GM19395 (cell line): ENCODE data around the gene WDR59.
A peak's percentile ranks its signal among the peaks of the same experiment; 100 is the strongest.
"Not testable (repeated sequence)": the region's sequence is repeated elsewhere in the genome, so short reads cannot be mapped to it uniquely, and the experiment has no call there.

Source experiments
- ATAC-seq: cut with Tn5 transposase; IDR thresholded peaks from one replicate; pipeline ENCODE4 v1.9.1; 2021; ENCODE audit warnings: mild to moderate bottlenecking, moderate library complexity; ENCODE audit not compliant: unreplicated experiment

WDR59 gene

GRCh38 chr16:74984529-74985296, at the start of gene WDR59:
Gene WDR59 (minus strand): TSS chr16:74985123. CDS start chr16:74985017, 106 bp downstream.
- ATAC-seq = peak; percentile 100

- ATAC-seq = no peak
Observed at GRCh38 chr16:75032655-75033054, 47.7 kb upstream of the WDR59 start.

GRCh38 chr16:75029854-75030253, 44.9 kb upstream of the WDR59 start:
- ATAC-seq = no peak

GRCh38 chr16:75028544-75029135, 43.7 kb upstream of the WDR59 start:
- no peak for ATAC-seq

GRCh38 chr16:75027520-75028300, 42.8 kb upstream of the WDR59 start:
- ATAC-seq = no peak

- ATAC-seq = no peak
Observed at GRCh38 chr16:75026892-75027391, 42.0 kb upstream of the WDR59 start.

- ATAC-seq = not testable (repeated sequence)
Observed at GRCh38 chr16:75026239-75026891, 41.4 kb upstream of the WDR59 start.

GRCh38 chr16:75025761-75026160, 40.8 kb upstream of the WDR59 start:
- no peak for ATAC-seq

- peak; percentile 63 for ATAC-seq
Observed at GRCh38 chr16:75024594-75024993, 39.7 kb upstream of the WDR59 start.

GRCh38 chr16:75024182-75024581, 39.3 kb upstream of the WDR59 start:
- peak; percentile 17 for ATAC-seq

- no peak for ATAC-seq
Observed at GRCh38 chr16:75023009-75023408, 38.1 kb upstream of the WDR59 start.

- ATAC-seq = no peak
Observed at GRCh38 chr16:75022567-75022966, 37.6 kb upstream of the WDR59 start.

GRCh38 chr16:75021410-75021809, 36.5 kb upstream of the WDR59 start:
- ATAC-seq = no peak

GRCh38 chr16:75019586-75019985, 34.7 kb upstream of the WDR59 start:
- no peak for ATAC-seq

GRCh38 chr16:75019007-75019406, 34.1 kb upstream of the WDR59 start:
- no peak for ATAC-seq

- no peak for ATAC-seq
Observed at GRCh38 chr16:75017670-75018525, 33.0 kb upstream of the WDR59 start.

GRCh38 chr16:75016451-75017081, 31.6 kb upstream of the WDR59 start:
- not testable (repeated sequence) for ATAC-seq

- ATAC-seq = no peak
Observed at GRCh38 chr16:75014318-75014717, 29.4 kb upstream of the WDR59 start.

GRCh38 chr16:75013123-75013522, 28.2 kb upstream of the WDR59 start:
- not testable (repeated sequence) for ATAC-seq
